WERI-Rb-1 (cell line): ENCODE data around the gene HENMT1.

Source experiments
- DNase-seq: peaks from one replicate; pipeline ENCODE4 v3.0.0-alpha.2; 2020
- H3K27ac ChIP-seq: fragments of 250-450 bp; sonication (Bioruptor Pico); 2 replicates; pipeline ENCODE4 v1.5.1; 2020; ENCODE audit warnings: mild to moderate bottlenecking, moderate library complexity
- H3K27me3 ChIP-seq: fragments of 250-450 bp; sonication (Bioruptor Pico); 2 replicates; pipeline ENCODE4 v1.5.1; 2021; ENCODE audit warnings: mild to moderate bottlenecking, low read depth, moderate library complexity; ENCODE audit not compliant: insufficient read depth, severe bottlenecking
- H3K36me3 ChIP-seq: fragments of 250-450 bp; sonication (Bioruptor Pico); 2 replicates; pipeline ENCODE4 v1.5.1; 2020; ENCODE audit warnings: mild to moderate bottlenecking, moderate library complexity
- H3K4me3 ChIP-seq: 2 replicates; pipeline ENCODE4 v1.5.1; 2011; ENCODE audit warnings: low read depth, mild to moderate bottlenecking, control low read depth, low read length
- H3K9me3 ChIP-seq: fragments of 250-450 bp; sonication (Bioruptor Pico); 2 replicates; pipeline ENCODE4 v1.5.1; 2021; ENCODE audit warnings: mild to moderate bottlenecking, moderate library complexity; ENCODE audit not compliant: severe bottlenecking
- TF ChIP-seq, protein P1 (sequence below): IDR thresholded peaks from 2 replicates; pipeline ENCODE4 v1.5.1; 2011; ENCODE audit warnings: low read depth, mild to moderate bottlenecking, control low read depth, inconsistent platforms, low read length

The HENMT1 gene

DNA sequence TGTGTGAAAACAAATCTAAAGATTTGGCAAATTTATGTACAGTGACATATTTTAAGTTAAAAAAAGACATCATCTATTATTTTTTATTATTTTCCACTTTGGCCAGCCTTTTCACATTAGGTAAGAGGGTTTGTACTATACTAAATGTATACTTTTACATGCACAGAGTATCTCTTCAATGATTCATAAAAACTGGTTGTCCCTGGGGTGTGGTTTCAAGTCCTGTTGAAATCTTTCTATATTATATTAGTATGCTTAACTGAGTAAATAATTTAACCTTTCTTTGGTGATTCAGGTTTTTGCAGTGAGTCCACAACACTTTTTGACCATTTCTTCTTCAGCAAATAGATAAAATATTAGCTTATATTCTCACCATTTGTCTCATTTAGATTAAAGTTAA is 55.3 kb downstream of the HENMT1 start:
- Histone ChIP-seq H3K27ac (no peak overlapping the region), H3K9me3 (no peaks in the 10 kb centered on the region), H3K4me3 (no peak overlapping the region), H3K27me3 (no peaks in the 10 kb centered on the region), H3K36me3 (no peaks in the 10 kb centered on the region; the same call in 1 of the 2 replicates)
- TF ChIP-seq, protein P1, sequence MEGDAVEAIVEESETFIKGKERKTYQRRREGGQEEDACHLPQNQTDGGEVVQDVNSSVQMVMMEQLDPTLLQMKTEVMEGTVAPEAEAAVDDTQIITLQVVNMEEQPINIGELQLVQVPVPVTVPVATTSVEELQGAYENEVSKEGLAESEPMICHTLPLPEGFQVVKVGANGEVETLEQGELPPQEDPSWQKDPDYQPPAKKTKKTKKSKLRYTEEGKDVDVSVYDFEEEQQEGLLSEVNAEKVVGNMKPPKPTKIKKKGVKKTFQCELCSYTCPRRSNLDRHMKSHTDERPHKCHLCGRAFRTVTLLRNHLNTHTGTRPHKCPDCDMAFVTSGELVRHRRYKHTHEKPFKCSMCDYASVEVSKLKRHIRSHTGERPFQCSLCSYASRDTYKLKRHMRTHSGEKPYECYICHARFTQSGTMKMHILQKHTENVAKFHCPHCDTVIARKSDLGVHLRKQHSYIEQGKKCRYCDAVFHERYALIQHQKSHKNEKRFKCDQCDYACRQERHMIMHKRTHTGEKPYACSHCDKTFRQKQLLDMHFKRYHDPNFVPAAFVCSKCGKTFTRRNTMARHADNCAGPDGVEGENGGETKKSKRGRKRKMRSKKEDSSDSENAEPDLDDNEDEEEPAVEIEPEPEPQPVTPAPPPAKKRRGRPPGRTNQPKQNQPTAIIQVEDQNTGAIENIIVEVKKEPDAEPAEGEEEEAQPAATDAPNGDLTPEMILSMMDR: no peak
- no peak for DNase-seq

GRCh38 chr1:108601708-108602410 is 59.0 kb downstream of the HENMT1 start:
- no peak overlapping the region for H3K27ac ChIP-seq
- H3K27me3 ChIP-seq: no peaks in the 10 kb centered on the region
- no peaks in the 10 kb centered on the region; the same call in 1 of the 2 replicates for H3K36me3 ChIP-seq
- TF ChIP-seq, protein P1: no peak
- DNase-seq: no peak
- H3K4me3 ChIP-seq: no peak overlapping the region
- no peaks in the 10 kb centered on the region for H3K9me3 ChIP-seq

DNA sequence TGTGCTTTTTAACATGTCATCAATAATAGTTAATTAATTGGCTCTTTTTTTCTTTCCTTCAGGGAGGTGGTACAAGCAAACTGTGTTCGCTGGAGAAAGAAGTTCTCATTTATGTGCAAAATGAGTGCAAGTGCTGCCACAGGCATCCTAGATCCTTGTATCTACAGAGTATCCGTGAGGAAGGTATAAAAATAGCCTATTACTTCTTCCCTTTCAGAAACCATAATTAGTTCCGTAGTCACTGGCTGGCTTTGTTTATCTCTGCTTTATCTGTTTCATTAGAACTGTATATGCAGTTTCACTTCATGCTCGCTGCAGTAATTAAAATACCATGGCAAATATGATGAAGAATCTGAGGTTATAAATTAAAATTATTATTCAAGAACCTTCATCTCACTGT is 60.4 kb downstream of the HENMT1 start:
- TF ChIP-seq, protein P1: no peak
- Histone ChIP-seq H3K27ac (no peak overlapping the region), H3K9me3 (no peaks in the 10 kb centered on the region), H3K36me3 (no peaks in the 10 kb centered on the region; the same call in 1 of the 2 replicates), H3K4me3 (no peak overlapping the region), H3K27me3 (no peaks in the 10 kb centered on the region)
- DNase-seq: no peak

GRCh38 chr1:108598340-108598739 is 62.6 kb downstream of the HENMT1 start:
- H3K36me3 ChIP-seq: no peaks in the 10 kb centered on the region; the same call in 1 of the 2 replicates
- no peaks in the 10 kb centered on the region for H3K9me3 ChIP-seq
- H3K27me3 ChIP-seq: no peaks in the 10 kb centered on the region
- H3K27ac ChIP-seq: no peak overlapping the region
- TF ChIP-seq, protein P1: no peak
- no peak overlapping the region for H3K4me3 ChIP-seq
- DNase-seq: no peak
